ENCODE data around the gene WDR62. TPM values are rescaled to one million over a fixed set of nuclear protein-coding genes. Genes with fewer than 3 reads are reported as not detected.
"Not testable (repeated sequence)": the region's sequence is repeated elsewhere in the genome, so short reads cannot be mapped to it uniquely, and the experiment has no call there.

WDR62 gene
- total and polyA plus RNA-seq, 4 donors = 0.86 to 2.2 (median 1.7) TPM

DNA sequence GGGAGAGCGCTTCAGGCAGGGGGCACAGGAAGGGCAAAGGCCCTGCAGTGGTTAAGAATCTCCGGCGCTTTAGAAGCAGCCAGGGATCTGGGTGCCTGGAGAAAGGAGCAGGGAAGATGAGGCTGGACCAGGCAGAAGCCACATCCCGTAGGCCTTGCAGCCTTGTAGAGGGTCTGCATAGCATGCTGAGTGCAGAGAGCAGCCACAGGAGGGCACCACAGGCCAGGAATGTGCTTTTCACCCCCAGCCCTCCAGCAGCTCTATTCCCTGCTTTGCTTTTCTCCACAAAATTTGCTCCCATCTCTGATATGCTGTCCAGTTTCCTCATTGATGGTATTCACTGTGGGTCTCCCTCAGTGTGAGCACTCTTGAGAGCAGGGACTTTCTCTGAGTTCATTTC lies 5.7 kb downstream of the WDR62 start:
- no peak for DNase-seq
- ATAC-seq (ENCODE audit: insufficient read depth, low FRiP score) = no peak
- peaks cover 0 to 7% (median 0%) of the 10 kb centered on the region in 4 donors for H3K36me3 ChIP-seq (ENCODE audit: control insufficient read depth in 4 of 4, insufficient read depth in 4 of 4, low read length in 4 of 4)
- no peaks in the 10 kb centered on the region for H3K27me3 ChIP-seq (ENCODE audit: control insufficient read depth in 3 of 3, insufficient read depth in 3 of 3, low read length in 2 of 3)
- H3K4me3 ChIP-seq = no peak overlapping the region
- H3K9ac ChIP-seq (ENCODE audit: insufficient read depth in 1 of 2, low read length in 2 of 2) = no peak overlapping the region
- WGBS, 2 donors = 81 to 88% methylated on average over 4 of the region's 4 CpGs
- no peaks in the 10 kb centered on the region for H3K9me3 ChIP-seq (ENCODE audit: control insufficient read depth in 4 of 4, insufficient read depth in 3 of 4, low read length in 3 of 4)
- TF ChIP-seq, protein P1, sequence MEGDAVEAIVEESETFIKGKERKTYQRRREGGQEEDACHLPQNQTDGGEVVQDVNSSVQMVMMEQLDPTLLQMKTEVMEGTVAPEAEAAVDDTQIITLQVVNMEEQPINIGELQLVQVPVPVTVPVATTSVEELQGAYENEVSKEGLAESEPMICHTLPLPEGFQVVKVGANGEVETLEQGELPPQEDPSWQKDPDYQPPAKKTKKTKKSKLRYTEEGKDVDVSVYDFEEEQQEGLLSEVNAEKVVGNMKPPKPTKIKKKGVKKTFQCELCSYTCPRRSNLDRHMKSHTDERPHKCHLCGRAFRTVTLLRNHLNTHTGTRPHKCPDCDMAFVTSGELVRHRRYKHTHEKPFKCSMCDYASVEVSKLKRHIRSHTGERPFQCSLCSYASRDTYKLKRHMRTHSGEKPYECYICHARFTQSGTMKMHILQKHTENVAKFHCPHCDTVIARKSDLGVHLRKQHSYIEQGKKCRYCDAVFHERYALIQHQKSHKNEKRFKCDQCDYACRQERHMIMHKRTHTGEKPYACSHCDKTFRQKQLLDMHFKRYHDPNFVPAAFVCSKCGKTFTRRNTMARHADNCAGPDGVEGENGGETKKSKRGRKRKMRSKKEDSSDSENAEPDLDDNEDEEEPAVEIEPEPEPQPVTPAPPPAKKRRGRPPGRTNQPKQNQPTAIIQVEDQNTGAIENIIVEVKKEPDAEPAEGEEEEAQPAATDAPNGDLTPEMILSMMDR (IDR thresholded peaks at IDR 0.05; ENCODE audit: control extremely low read depth, extremely low read depth) = no peak
- peaks cover 0 to 11% (median under 1%) of the 10 kb centered on the region in 5 donors for H3K4me1 ChIP-seq (ENCODE audit: control insufficient read depth in 5 of 5, insufficient read depth in 5 of 5, low read length in 5 of 5)
- H3K27ac ChIP-seq (ENCODE audit: low read depth in 1 of 2, low read length in 1 of 2) = no peak overlapping the region

DNA sequence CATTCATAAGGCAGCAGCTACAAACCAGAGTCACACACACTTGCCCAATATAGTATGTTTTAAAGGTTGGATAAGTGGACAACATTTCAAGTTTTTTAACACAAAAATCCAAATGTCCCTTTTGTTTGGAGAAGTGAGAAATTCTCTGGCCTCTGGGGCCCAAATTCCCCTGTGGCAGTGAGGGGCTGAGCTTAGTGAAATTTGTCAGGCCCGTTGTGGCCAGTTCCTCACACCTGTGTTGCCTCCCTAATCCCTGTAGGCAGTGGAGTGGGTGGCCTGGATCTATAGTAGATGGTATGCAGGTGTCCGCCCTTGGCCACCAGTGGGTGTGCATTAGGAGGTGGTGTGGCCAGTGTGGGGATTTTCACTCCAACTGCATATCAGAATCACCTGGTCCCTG lies 6.7 kb downstream of the WDR62 start:
- Histone ChIP-seq H3K27ac (ENCODE audit: low read depth in 1 of 2, low read length in 1 of 2) (no peak overlapping the region), H3K27me3 (ENCODE audit: control insufficient read depth in 3 of 3, insufficient read depth in 3 of 3, low read length in 2 of 3) (no peaks in the 10 kb centered on the region), H3K9me3 (ENCODE audit: control insufficient read depth in 4 of 4, insufficient read depth in 3 of 4, low read length in 3 of 4) (no peaks in the 10 kb centered on the region), H3K9ac (ENCODE audit: insufficient read depth in 1 of 2, low read length in 2 of 2) (no peak overlapping the region), H3K4me3 (no peak overlapping the region), H3K4me1 (ENCODE audit: control insufficient read depth in 5 of 5, insufficient read depth in 5 of 5, low read length in 5 of 5) (peaks cover 0 to 2% (median 0%) of the 10 kb centered on the region in 5 donors), H3K36me3 (ENCODE audit: control insufficient read depth in 4 of 4, insufficient read depth in 4 of 4, low read length in 4 of 4) (peaks cover 0 to 7% (median 0%) of the 10 kb centered on the region in 4 donors)
- WGBS, 2 donors = 91 to 93% methylated on average over 2 of the region's 2 CpGs
- DNase-seq = no peak
- TF ChIP-seq, protein P1 (IDR thresholded peaks at IDR 0.05; ENCODE audit: control extremely low read depth, extremely low read depth) = no peak
- no peak for ATAC-seq (ENCODE audit: insufficient read depth, low FRiP score)

DNA sequence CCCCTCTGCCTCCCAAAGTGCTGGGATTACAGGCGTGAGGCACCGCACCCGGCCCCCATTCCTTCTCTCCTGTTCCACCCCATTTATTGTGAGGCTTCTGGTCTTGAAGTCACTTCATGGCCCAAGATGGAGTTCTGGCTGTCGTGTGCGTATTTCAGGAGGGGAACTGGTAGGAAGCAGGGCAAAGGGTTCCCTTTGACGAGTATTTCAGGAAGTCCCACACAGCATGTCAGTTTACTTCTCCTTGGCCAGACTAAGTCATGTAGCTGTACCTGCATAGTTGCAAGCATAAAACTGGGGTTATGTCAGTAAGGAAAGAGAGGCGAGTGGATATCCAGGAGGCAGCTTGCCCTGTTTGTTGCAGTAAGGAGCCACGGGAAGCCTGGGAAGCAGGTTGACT lies 10.1 kb downstream of the WDR62 start:
- Histone ChIP-seq H3K9ac (ENCODE audit: insufficient read depth in 1 of 2, low read length in 2 of 2) (no peak overlapping the region), H3K36me3 (ENCODE audit: control insufficient read depth in 4 of 4, insufficient read depth in 4 of 4, low read length in 4 of 4) (peaks cover 0 to 6% (median under 1%) of the 10 kb centered on the region in 4 donors), H3K27me3 (ENCODE audit: control insufficient read depth in 3 of 3, insufficient read depth in 3 of 3, low read length in 2 of 3) (no peaks in the 10 kb centered on the region), H3K4me3 (no peak overlapping the region), H3K9me3 (ENCODE audit: control insufficient read depth in 4 of 4, insufficient read depth in 3 of 4, low read length in 3 of 4) (peaks cover 0 to 2% (median 0%) of the 10 kb centered on the region in 4 donors), H3K27ac (ENCODE audit: low read depth in 1 of 2, low read length in 1 of 2) (no peak overlapping the region), H3K4me1 (ENCODE audit: control insufficient read depth in 5 of 5, insufficient read depth in 5 of 5, low read length in 5 of 5) (peaks cover 0 to 1% (median 0%) of the 10 kb centered on the region in 5 donors)
- DNase-seq (no peak), ATAC-seq (ENCODE audit: insufficient read depth, low FRiP score) (no peak)
- TF ChIP-seq, protein P1 (IDR thresholded peaks at IDR 0.05; ENCODE audit: control extremely low read depth, extremely low read depth) = no peak
- 78 to 87% methylated on average over 8 of the region's 8 CpGs for WGBS, 2 donors

DNA sequence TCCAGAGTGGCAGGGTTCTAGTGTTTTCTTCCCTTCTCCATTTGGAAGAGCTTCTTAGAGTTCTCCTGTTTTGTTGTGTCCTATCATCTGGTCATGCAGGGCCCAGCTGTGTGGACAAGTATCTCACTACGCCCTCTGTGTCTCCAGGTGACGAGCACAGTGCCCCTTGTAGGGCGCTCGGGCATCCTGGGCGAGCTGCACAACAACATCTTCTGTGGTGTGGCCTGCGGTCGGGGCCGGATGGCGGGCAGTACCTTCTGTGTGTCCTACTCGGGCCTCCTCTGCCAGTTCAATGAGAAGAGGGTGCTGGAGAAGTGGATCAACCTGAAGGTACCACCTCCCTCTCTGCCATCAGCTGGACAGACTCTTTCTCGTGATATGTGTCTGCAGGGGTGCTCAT lies 13.0 kb downstream of the WDR62 start:
- peaks cover 0 to 2% (median 0%) of the 10 kb centered on the region in 4 donors for H3K9me3 ChIP-seq (ENCODE audit: control insufficient read depth in 4 of 4, insufficient read depth in 3 of 4, low read length in 3 of 4)
- no peak overlapping the region for H3K4me3 ChIP-seq
- peaks cover 0 to 2% (median 0%) of the 10 kb centered on the region in 4 donors for H3K36me3 ChIP-seq (ENCODE audit: control insufficient read depth in 4 of 4, insufficient read depth in 4 of 4, low read length in 4 of 4)
- TF ChIP-seq, protein P1 (IDR thresholded peaks at IDR 0.05; ENCODE audit: control extremely low read depth, extremely low read depth) = no peak
- H3K27ac ChIP-seq (ENCODE audit: low read depth in 1 of 2, low read length in 1 of 2) = no peak overlapping the region
- no peak for ATAC-seq (ENCODE audit: insufficient read depth, low FRiP score)
- no peak for DNase-seq
- H3K27me3 ChIP-seq (ENCODE audit: control insufficient read depth in 3 of 3, insufficient read depth in 3 of 3, low read length in 2 of 3) = no peaks in the 10 kb centered on the region
- WGBS, 2 donors = 94% methylated on average over 11 of the region's 11 CpGs
- H3K4me1 ChIP-seq (ENCODE audit: control insufficient read depth in 5 of 5, insufficient read depth in 5 of 5, low read length in 5 of 5) = peaks cover 0 to 1% (median 0%) of the 10 kb centered on the region in 5 donors
- no peak overlapping the region for H3K9ac ChIP-seq (ENCODE audit: insufficient read depth in 1 of 2, low read length in 2 of 2)

DNA sequence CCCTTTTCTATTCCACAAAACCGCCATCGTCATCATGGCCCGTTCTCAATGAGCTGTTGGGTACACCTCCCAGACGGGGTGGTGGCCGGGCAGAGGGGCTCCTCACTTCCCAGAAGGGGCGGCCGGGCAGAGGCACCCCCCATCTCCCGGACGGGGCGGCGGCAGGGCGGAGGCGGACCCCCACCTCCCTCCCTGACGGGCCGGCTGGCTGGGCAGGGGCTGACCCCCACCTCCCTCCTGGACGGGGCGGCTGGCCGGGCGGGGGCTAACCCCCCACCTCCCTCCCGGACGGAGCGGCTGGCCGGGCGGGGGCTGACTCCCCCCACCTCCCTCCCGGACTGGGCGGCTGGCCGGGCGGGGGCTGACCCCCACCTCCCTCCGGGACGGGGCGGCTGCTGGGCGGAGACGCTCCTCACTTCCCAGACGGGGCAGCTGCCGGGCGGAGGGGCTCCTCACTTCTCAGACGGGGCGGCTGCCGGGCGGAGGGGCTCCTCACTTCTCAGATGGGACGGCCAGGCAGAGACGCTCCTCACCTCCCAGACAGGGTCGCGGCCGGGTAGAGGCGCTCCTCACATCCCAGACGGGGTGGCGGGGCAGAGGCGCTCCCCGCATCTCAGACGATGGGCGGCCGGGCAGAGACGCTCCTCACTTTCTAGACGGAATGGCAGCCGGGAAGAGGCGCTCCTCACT lies 14.3 kb downstream of the WDR62 start:
- not testable (repeated sequence) for ATAC-seq (ENCODE audit: insufficient read depth, low FRiP score); H3K36me3 ChIP-seq (ENCODE audit: control insufficient read depth in 4 of 4, insufficient read depth in 4 of 4, low read length in 4 of 4); H3K9me3 ChIP-seq (ENCODE audit: control insufficient read depth in 4 of 4, insufficient read depth in 3 of 4, low read length in 3 of 4); H3K27me3 ChIP-seq (ENCODE audit: control insufficient read depth in 3 of 3, insufficient read depth in 3 of 3, low read length in 2 of 3); DNase-seq; H3K27ac ChIP-seq (ENCODE audit: low read depth in 1 of 2, low read length in 1 of 2); H3K4me1 ChIP-seq (ENCODE audit: control insufficient read depth in 5 of 5, insufficient read depth in 5 of 5, low read length in 5 of 5); H3K9ac ChIP-seq (ENCODE audit: insufficient read depth in 1 of 2, low read length in 2 of 2); H3K4me3 ChIP-seq
- 97 to 98% methylated on average over 29 to 54 of the region's 57 CpGs for WGBS, 2 donors
